HEK293T (cell line): Measurements from ENCODE around the gene ZNF70.

Source experiments
- ARNT ChIP-seq: fragments of 450-650 bp; IDR thresholded peaks from 2 replicates; pipeline ENCODE4 v1.6.1; 2017; ENCODE audit warnings: mild to moderate bottlenecking
- FOXM1 ChIP-seq: fragments of 450-650 bp; IDR thresholded peaks from 2 replicates; pipeline ENCODE4 v1.6.1; 2017; ENCODE audit warnings: mild to moderate bottlenecking, borderline replicate concordance
- HDGF ChIP-seq: fragments of 450-650 bp; IDR thresholded peaks from 2 replicates; pipeline ENCODE4 v1.6.1; 2017; ENCODE audit warnings: antibody characterized with exemption, borderline replicate concordance
- LEF1 ChIP-seq: fragments of 450-650 bp; IDR thresholded peaks from 2 replicates; pipeline ENCODE4 v1.6.1; 2017; ENCODE audit warnings: mild to moderate bottlenecking, borderline replicate concordance
- PKNOX1 ChIP-seq: fragments of 450-650 bp; IDR thresholded peaks from 2 replicates; pipeline ENCODE4 v1.6.1; 2016
- SUZ12 ChIP-seq: fragments of 450-650 bp; IDR thresholded peaks from 2 replicates; pipeline ENCODE4 v1.6.1; 2016; ENCODE audit warnings: mild to moderate bottlenecking
- TARDBP ChIP-seq: fragments of 450-650 bp; IDR thresholded peaks from 2 replicates; pipeline ENCODE4 v1.6.1; 2016
- ZNF384 ChIP-seq: fragments of 450-650 bp; IDR thresholded peaks from 2 replicates; pipeline ENCODE4 v1.6.1; 2016

- TF ChIP-seq FOXM1 (no peak), ZNF384 (no peak), SUZ12 (no peak), HDGF (no peak), ARNT (no peak), PKNOX1 (no peak), LEF1 (no peak), TARDBP (no peak)
Observed at GRCh38 chr22:23704062-23704461, 46.9 kb downstream of the ZNF70 start.
